GM12878 (cell line): ENCODE data around the gene THAP7.

Source experiments
- BHLHE40 ChIP-seq, 2 experiments: fragments of 450-650 bp in 1 of 2; IDR thresholded peaks; 2 replicates each; pipeline ENCODE4 v1.6.1; 2011 to 2017; ENCODE audit warnings: low read depth in 2 of 2, borderline replicate concordance in 1 of 2, improper control_type of control experiment in 1 of 2, low read length in 1 of 2, mild to moderate bottlenecking in 1 of 2
- BRCA1 ChIP-seq: IDR thresholded peaks from 2 replicates; pipeline ENCODE4 v1.6.1; 2011; ENCODE audit warnings: low read depth, low read length, improper control_type of control experiment
- CTCF ChIP-seq, 3 experiments: IDR thresholded peaks in 2 of 3; conservative IDR thresholded peaks in 1 of 3; 2 replicates each; pipeline ENCODE4 v1.5.1; 2011; ENCODE audit warnings: low read depth in 3 of 3, low read length in 3 of 3, mild to moderate bottlenecking in 3 of 3, control low read depth in 2 of 3, moderate library complexity in 2 of 3, inconsistent platforms in 1 of 3, mixed read lengths in 1 of 3; ENCODE audit not compliant: control insufficient read depth in 2 of 3, insufficient read depth in 1 of 3; ENCODE audit errors: extremely low read depth in 1 of 3
- EP300 ChIP-seq, 2 experiments: fragments of 150-350 bp in 1 of 2; IDR thresholded peaks; 2 replicates each; pipeline ENCODE4 v1.6.1; 2011 to 2012; ENCODE audit warnings: low read depth in 2 of 2, low read length in 2 of 2, borderline replicate concordance in 1 of 2, improper control_type of control experiment in 1 of 2, inconsistent platforms in 1 of 2; ENCODE audit not compliant: control insufficient read depth in 1 of 2
- EZH2 ChIP-seq: IDR thresholded peaks from 2 replicates; pipeline ENCODE4 v1.6.1; 2012; ENCODE audit warnings: low read depth, mild to moderate bottlenecking, control low read depth, inconsistent platforms, low read length, borderline replicate concordance; ENCODE audit not compliant: control insufficient read depth
- FOS ChIP-seq: IDR thresholded peaks from 3 replicates; pipeline ENCODE4 v1.6.1; 2011; ENCODE audit warnings: borderline replicate concordance; ENCODE audit not compliant: insufficient read length; ENCODE audit errors: extremely low read depth
- HDAC6 ChIP-seq: fragments of 200-600 bp; sonication (generic); IDR thresholded peaks from one replicate; pipeline ENCODE4 v1.8.0; 2017; ENCODE audit warnings: antibody characterized with exemption; ENCODE audit not compliant: unreplicated experiment
- MEF2A ChIP-seq: IDR thresholded peaks from 2 replicates; pipeline ENCODE4 v1.6.1; 2011; ENCODE audit warnings: low read depth, mild to moderate bottlenecking, low read length, moderate library complexity; ENCODE audit not compliant: insufficient read depth
- POLR2AphosphoS5 ChIP-seq: IDR thresholded peaks from 2 replicates; pipeline ENCODE4 v1.6.1; 2011; ENCODE audit warnings: mild to moderate bottlenecking, low read length, inconsistent platforms
- SP1 ChIP-seq: IDR thresholded peaks from one replicate; pipeline ENCODE4 v1.6.1; 2011; ENCODE audit warnings: low read depth, low read length
- SUZ12 ChIP-seq: fragments of 200-600 bp; sonication (generic); IDR thresholded peaks from one replicate; pipeline ENCODE4 v1.6.1; 2018; ENCODE audit warnings: antibody characterized with exemption, mild to moderate bottlenecking; ENCODE audit not compliant: unreplicated experiment
- ZBTB33 ChIP-seq: fragments of 450-650 bp; IDR thresholded peaks from 2 replicates; pipeline ENCODE4 v1.6.1; 2017; ENCODE audit warnings: mild to moderate bottlenecking

DNA sequence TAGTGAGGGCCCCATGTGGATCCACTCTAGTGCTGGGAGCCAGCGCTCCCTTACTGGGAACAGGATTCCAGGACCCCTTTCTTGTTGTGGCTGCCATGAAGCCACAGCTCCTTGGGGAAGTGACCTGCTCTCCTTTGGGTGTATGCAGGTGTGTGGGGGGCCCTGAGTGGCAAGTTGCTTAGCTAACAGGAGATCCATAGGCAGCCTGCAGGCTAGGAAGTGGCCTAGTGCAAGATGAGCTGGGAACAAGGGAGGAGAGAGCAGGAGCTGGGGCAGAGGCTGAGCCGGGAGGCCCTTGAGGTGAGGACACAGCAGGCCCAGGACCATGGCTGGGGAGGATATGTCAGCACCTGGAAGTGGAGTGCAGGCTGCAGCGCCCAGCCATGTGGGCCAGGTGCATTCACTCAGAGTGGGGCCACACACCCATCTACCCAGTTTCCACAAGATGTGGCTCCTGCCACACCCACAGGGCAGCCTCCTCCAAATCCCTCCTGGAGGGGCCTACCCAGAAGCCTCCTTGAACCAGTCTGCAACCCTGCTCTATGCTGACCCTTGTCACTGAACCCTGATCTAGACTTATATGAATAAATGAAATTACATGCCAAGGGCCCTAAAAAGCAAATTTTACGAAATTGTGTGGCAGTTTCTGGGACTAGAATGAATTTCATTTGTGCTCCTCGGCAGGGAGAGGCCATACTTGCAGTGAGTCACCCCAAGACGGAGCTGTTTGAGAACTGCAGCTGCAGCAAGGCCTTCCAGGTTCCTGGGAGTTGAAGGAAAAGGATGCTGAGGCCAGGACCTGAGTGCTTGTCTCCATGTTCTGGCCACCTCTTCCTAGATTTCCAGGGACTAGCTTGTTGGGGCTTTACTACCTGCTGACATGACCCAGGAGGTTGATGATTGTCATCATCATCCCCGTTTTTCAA is 3.2 kb downstream of the THAP7 start:
- TF ChIP-seq ZBTB33 (no peak), FOS (no peak), CTCF (IDR thresholded peaks at IDR 0.05 in 2 of 3, conservative IDR thresholded peaks at IDR 0.05 in 1 of 3; ENCODE audit: control insufficient read depth in 2 of 3, extremely low read depth in 1 of 3, insufficient read depth in 1 of 3, low read depth in 3 of 3, low read length in 3 of 3) (no peak), EZH2 (no peak), SUZ12 (no peak), POLR2AphosphoS5 (peak; percentile 44), MEF2A (no peak), BRCA1 (no peak), BHLHE40 (IDR thresholded peaks at IDR 0.05; ENCODE audit: borderline replicate concordance in 1 of 2, low read depth in 2 of 2, low read length in 1 of 2) (no peak), SP1 (no peak), EP300 (IDR thresholded peaks at IDR 0.05; ENCODE audit: borderline replicate concordance in 1 of 2, control insufficient read depth in 1 of 2, low read depth in 2 of 2, low read length in 2 of 2) (no peak), HDAC6 (no peak)
